Tongue (tissue), 2 donors: ENCODE measurements around the gene VPS11. TPM values are rescaled to one million over a fixed set of nuclear protein-coding genes. Genes with fewer than 3 reads are reported as not detected.
A peak's percentile ranks its signal among the peaks of the same experiment; 100 is the strongest.

Experiments used
- DNase-seq: peaks from one replicate; pipeline ENCODE4 v3.0.0-alpha.2; 2015
- total RNA-seq: library from RNA; depleted of rRNA; stranded (reverse); fragments of >200 nt; gene quantifications from one replicate; pipeline ENCODE4 v1.2.3, GENCODE V29; 2014

The VPS11 gene
- total RNA-seq, 1 donor from 2014 or later: 29.7 TPM

GRCh38 chr11:119121811-119122124 lies 54.1 kb downstream of the VPS11 start:
- DNase-seq: no peak

- DNase-seq: no peak
Observed at GRCh38 chr11:119125821-119126220, 58.2 kb downstream of the VPS11 start.

- peak; percentile 54 for DNase-seq
Observed at GRCh38 chr11:119126675-119127268, 59.2 kb downstream of the VPS11 start.

GRCh38 chr11:119130662-119131061 lies 63.0 kb downstream of the VPS11 start:
- DNase-seq: no peak

Other genes with a start within 250 kb of the VPS11 start
- gene CXCR5, start 183.9 kb upstream of the VPS11 start, total RNA-seq: 0.10 TPM
- 37.5 TPM for gene BCL9L, start 141.9 kb upstream of the VPS11 start, total RNA-seq
- gene UPK2, start 111.5 kb upstream of the VPS11 start, total RNA-seq: not detected
- gene FOXR1, start 96.1 kb upstream of the VPS11 start, total RNA-seq: not detected
- gene CENATAC, start 69.7 kb upstream of the VPS11 start, total RNA-seq: 31.6 TPM
- gene RPS25, start 49.5 kb upstream of the VPS11 start, total RNA-seq: 2,908 TPM
- gene TRAPPC4, start 49.1 kb upstream of the VPS11 start, total RNA-seq: 29.2 TPM
- gene SLC37A4, start 36.9 kb upstream of the VPS11 start, total RNA-seq: 8.8 TPM
- 52.7 TPM for gene HYOU1, start 10.6 kb upstream of the VPS11 start, total RNA-seq
- 21.0 TPM for gene HMBS, start 17.1 kb downstream of the VPS11 start, total RNA-seq
- gene DPAGT1, start 34.0 kb downstream of the VPS11 start, total RNA-seq: 8.0 TPM
- 5.6 TPM for gene C2CD2L, start 39.5 kb downstream of the VPS11 start, total RNA-seq
- gene HINFP, start 53.8 kb downstream of the VPS11 start, total RNA-seq: 14.7 TPM
- gene ABCG4, start 81.2 kb downstream of the VPS11 start, total RNA-seq: 0.31 TPM
- 35.4 TPM for gene NLRX1, start 100.9 kb downstream of the VPS11 start, total RNA-seq
- not detected for gene NHERF4, start 117.7 kb downstream of the VPS11 start, total RNA-seq
- gene CBL, start 138.5 kb downstream of the VPS11 start, total RNA-seq: 10.9 TPM
- gene MCAM, start 249.3 kb downstream of the VPS11 start, total RNA-seq: 491 TPM